HG03097 (cell line): Measurements from ENCODE around the gene RARS2.
"Not testable (repeated sequence)": the region's sequence is repeated elsewhere in the genome, so short reads cannot be mapped to it uniquely, and the experiment has no call there.

Experiments used
- ATAC-seq: cut with Tn5 transposase; IDR thresholded peaks from one replicate; pipeline ENCODE4 v1.9.1; 2021; ENCODE audit not compliant: unreplicated experiment, low FRiP score

RARS2 gene, protein sequence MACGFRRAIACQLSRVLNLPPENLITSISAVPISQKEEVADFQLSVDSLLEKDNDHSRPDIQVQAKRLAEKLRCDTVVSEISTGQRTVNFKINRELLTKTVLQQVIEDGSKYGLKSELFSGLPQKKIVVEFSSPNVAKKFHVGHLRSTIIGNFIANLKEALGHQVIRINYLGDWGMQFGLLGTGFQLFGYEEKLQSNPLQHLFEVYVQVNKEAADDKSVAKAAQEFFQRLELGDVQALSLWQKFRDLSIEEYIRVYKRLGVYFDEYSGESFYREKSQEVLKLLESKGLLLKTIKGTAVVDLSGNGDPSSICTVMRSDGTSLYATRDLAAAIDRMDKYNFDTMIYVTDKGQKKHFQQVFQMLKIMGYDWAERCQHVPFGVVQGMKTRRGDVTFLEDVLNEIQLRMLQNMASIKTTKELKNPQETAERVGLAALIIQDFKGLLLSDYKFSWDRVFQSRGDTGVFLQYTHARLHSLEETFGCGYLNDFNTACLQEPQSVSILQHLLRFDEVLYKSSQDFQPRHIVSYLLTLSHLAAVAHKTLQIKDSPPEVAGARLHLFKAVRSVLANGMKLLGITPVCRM

DNA sequence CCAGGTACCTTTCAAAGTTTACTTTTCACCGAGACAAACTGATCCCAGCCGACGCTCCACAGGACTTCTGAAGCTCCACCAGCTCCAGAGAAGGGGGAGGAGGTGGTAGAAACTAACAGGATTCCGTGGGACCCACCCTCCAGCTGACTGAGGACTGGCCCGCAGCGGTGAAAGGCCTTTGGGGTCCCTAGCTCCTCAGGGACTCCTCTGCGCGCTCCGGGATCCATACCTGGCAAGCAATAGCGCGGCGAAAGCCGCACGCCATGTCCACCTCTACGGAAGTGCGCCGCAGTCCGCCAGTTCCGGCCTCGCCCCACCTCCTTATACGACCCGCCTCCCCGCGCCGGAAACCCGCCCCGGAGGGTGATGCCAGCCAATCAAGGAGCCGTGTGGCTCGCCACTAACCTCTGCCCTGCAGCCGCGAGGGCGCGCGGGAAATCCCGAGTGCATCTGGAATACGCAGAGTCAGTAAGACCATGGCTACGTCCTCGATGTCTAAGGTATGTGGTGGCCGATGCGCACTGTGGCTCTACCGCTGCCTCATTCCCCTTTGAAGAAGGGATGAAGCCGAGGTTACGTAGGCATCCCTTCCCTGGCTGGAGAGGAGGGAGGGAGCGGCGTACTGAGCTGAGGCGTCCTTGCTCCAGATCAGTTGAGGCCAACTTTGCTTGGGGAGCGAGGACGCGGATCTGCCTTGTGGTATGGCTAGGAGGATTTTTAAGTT lies at the start of gene RARS2, which contains the start of gene ORC3:
Gene RARS2 (minus strand): TSS at position 295 of the 724 bp plus-strand sequence. CDS start 30 bp downstream, at position 265.
Gene ORC3 (plus strand): TSS at position 443 of the 724 bp plus-strand sequence. CDS start 34 bp downstream, at position 477.
- ATAC-seq = peak; percentile 100

- ATAC-seq = no peak
These were observed 49.6 kb upstream of the RARS2 start for GRCh38 chr6:87639373-87639772.

DNA sequence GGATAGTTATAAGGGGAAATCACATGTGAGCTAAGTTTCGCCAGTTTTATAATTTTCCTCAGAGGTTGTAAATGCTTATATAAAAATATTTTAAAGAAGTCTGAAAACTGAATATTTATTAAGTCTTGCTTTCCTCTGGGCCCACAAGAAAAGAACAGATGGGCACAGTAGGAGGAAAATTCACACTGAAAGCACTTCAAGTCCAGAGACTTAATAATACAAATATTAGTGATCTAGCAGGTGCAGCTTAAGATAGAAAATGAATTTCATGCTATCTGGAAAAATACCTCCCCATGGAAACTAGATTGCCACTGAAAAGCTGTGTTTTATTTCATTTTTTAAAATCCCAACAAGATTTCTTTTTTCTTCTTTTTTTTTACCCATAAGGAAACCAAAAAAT lies 47.3 kb upstream of the RARS2 start:
- no peak for ATAC-seq

- ATAC-seq = no peak
These were observed 46.5 kb upstream of the RARS2 start for GRCh38 chr6:87636315-87636714.

- no peak for ATAC-seq
These were observed 44.1 kb upstream of the RARS2 start for GRCh38 chr6:87633851-87634250.

DNA sequence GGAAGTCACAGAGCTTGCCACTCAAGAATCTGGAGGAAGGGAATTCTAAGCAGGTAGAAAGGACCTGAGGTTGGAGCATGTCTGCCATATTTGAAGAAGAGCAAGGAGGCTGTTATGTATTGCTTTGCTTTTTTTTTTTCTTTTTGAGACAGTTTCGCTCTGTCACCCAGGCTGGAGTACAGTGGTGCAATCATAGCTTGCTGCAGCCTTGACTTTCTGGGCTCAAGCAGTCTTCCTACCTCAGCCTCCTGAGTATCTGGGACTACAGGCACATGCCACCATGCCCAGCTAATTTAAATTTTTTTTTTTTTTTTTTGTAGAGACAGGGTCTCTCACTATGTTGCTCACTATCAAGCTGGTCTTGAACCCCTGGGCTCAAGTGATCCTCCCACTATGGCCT lies 41.0 kb upstream of the RARS2 start:
- no peak for ATAC-seq

DNA sequence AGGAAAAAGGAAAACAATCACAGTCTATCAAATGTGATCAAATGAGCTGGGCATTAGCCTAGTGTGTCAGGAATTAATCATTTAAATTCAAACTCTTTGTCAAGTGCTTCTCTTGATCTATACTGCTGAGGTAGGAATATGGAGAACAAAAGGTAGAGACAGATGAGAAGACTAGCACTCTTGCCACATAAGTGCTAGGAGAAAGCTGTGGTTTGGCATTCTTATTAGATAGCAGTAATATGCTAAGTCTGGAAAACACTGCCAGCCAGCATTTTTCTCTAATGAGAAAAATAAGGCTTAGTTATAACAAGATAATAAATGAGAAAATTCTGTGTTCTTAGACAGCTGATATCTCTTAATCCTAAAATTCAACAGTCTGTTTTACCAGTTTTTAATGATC lies 39.1 kb upstream of the RARS2 start:
- ATAC-seq = no peak

GRCh38 chr6:87628424-87628823 lies 38.6 kb upstream of the RARS2 start:
- ATAC-seq = no peak

- ATAC-seq = no peak
These were observed 33.5 kb upstream of the RARS2 start for GRCh38 chr6:87623248-87623647.

- ATAC-seq = no peak
These were observed 28.7 kb upstream of the RARS2 start for GRCh38 chr6:87618531-87618930.

DNA sequence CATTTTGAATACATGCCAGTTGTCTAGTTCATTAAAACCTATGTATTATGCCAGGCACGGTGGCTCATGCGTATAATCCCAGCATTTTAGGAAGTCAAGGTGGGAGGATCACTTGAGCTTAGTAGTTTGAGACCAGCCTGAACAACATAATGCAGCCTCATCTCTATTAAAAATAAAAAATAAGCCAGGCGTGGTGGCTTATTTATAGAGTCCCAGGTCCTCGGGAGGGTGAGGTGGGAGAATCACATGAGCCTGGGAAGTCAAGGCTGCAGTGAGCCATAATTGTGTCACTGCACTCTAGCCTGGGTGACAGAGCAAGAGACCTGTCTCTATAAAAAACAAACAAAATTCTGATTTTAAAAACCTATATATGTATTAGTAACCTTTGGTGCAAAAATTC lies 27.6 kb upstream of the RARS2 start:
- no peak for ATAC-seq

GRCh38 chr6:87613018-87613417 lies 23.2 kb upstream of the RARS2 start:
- not testable (repeated sequence) for ATAC-seq

GRCh38 chr6:87608802-87609201 lies 19.0 kb upstream of the RARS2 start:
- no peak for ATAC-seq

GRCh38 chr6:87606199-87606598 lies 16.4 kb upstream of the RARS2 start:
- ATAC-seq = no peak

DNA sequence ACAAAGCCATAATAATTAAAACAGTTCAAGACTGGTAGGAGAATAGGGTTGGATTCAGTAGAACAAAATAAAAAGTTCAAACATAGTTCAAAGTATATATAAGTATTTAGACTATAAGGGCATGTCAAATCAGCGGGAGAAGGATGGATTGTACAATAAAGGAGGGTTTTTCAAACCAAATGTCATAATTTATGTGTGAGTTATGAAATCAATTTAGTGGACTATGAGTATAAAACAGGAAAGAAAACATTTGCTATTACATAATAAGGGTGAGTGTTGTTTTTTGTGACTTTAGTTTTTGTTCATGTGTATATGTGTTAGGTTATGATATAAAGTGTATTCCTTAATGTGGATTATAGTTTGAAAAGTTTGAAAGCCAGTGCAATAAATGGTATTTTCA lies 10.8 kb upstream of the RARS2 start:
- no peak for ATAC-seq

DNA sequence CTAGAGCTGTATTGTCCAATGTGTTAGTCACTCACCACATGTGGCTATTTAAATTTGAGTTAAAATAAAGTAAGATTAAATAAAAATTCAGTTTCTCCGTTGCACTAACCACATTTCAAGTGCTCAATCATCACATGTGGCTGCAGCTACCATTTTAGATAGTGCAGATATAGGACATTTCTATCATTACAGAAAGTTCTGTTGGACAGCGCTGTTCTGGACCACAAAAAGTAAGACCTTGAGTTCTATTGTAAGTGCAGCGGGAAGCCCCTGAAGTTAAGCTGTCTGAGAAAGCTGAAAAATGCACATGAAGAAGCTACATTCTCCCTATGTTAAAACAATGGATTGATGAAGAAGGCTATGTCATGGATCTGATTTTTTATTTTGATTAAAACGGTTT lies 1.2 kb upstream of the RARS2 start:
- no peak for ATAC-seq

DNA sequence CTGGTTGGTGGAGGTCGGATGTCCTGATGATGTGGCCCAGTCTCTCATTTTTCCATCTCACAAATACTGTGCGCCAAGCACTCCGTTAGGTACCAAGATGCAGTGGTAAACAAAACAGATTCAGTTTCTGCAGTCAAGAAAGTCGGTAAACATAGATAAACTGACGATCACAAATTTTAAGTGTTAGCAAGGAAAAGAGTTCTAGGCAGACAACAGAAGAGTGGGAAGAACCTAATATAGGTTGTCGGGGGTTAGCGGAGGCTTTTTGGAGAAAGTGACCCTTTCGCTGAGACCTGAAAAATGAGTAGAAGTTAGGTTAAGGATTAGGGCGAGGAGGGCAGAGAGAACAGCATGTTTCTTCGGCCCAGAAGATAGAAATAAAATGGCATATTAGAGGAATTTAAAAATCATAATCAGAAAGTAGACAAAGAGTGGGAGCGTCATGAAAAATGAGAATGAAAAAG lies 662 bp upstream of the RARS2 start:
- no peak for ATAC-seq

- no peak for ATAC-seq
These were observed 905 bp downstream of the RARS2 start for GRCh38 chr6:87588756-87589407.

GRCh38 chr6:87586371-87587077 lies 3.3 kb downstream of the RARS2 start:
- ATAC-seq = no peak

DNA sequence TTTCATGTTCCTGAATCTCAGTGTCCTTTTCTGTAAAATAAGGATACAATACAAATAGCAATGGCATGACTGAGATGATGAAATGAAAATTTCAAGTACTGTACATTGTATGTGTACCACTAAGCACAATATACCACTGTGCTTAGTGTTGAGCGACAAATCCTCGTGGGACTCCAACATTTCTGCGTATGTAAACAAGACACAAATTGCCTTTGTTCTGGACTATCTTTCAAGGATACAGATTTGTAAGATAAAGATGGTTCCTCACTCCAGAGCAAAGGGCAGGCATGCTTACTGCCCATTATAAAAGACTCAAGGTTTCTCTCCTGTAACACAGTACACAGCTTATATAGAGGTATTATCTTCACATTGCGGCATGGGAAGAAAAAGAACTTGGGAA lies 6.0 kb downstream of the RARS2 start:
- no peak for ATAC-seq
